NAMALWA (cell line): Measurements from ENCODE around the gene PLA2G2F.

Experiments
- DNase-seq: peaks from one replicate; pipeline ENCODE4 v3.0.0-alpha.2; 2015; ENCODE audit warnings: low spot score

The PLA2G2F gene

GRCh38 chr1:20172033-20172590 is 33.0 kb downstream of the PLA2G2F start:
- no peak for DNase-seq

DNA sequence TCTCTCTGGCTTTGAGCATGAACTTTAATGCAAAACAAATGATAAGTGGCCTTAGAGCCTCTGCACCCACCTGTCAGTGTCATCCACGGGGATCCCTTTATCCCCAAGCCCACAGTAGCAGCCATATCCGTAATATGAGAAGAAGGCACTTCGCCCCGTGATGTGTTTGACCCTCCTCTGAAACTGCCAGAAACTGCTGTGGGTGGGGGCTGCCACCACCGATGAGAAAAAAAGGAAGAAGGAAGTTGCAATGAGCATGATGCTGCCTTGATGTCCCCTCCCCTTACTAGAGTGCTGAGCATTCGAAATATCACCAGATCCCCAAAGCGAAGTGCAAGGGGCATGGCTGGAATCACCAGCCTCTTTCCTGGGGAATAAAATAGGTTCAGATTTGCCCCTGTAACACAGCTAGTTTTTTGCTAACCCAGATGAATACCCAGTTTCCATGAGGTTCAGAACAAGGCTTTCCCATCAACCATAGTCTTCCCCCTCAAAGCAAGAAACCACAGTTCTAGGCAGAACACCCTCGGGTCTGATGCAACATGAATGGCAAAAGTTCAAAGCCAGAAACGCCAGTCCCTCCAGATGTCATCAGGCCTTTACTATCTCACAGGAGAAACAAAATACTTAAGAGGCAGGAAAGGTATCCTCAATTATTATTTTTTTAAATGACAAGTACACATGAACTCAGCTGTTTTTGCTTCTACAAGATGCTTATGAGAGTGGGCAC is 36.0 kb downstream of the PLA2G2F start:
- no peak for DNase-seq

DNA sequence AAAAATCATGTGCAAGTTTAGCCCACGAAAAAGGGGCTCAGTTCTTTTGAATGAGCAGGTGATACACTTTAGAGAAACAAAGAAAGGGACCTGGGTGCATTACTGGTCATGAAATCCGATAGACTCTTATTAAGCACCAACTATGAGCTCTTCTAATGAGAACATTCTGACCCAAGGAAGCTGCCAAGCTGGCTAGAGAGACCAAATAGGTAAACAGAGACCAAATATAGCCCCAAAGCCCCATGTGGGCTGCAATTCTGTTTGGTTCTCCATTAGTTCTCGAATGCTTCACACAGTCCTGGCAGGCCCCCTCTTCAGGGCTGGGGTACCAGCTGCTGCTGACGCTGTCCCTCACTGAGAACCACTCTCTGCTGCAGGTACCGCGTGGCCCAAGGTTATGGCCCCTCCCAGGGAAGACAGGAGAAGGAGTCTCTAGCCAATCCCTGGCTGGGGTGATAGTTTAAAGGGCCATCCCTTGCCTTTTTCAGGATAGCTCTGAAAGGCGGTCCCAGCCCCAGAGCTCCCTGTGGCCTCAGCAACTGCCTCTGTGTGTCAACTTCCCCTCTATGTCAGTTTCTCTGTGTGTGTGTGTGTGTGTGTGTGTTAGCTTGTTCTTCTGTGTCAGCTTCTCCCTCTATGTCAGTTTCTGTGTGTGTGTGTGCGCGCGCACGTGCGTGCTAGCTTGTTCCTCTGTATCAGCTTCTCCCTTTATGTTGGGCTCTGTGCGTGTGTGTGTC is 39.7 kb downstream of the PLA2G2F start:
- DNase-seq, result no peak

- no peak for DNase-seq
Observed at GRCh38 chr1:20179371-20180128, 40.4 kb downstream of the PLA2G2F start.

DNA sequence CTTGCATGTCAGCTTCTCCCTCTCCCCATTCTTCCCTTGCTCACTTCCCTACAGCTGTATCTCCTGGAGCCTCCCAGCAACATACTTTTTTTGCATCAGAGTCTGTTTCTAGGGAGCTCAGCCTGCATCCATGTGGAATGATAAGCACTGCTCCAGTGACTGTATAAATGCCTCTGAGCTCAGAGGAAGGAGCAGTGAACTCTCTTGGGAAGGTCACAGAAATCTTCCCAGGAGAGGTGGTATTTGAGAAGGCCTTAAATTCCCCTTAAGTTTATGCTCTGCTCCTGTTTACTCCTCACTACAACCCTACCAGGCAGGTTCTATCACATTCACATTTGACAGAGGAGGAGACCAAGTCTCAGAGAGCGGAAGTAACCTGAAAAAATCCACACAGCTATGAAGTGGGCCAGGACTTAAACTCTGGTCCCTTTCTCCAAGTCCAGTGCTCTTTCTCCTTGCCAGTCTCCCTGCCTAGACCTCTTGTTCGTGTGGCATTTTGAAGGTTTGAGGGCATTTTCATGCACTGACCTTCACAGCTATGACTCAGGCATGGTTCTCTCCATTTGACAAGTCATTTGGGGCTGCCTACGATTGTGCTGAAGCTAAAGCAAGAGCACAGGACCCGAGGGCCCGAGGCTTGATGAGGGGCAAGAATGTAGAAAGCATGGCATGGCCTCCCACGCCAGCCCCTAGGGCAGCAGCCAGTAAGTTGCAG is 41.2 kb downstream of the PLA2G2F start:
- DNase-seq, result no peak

DNA sequence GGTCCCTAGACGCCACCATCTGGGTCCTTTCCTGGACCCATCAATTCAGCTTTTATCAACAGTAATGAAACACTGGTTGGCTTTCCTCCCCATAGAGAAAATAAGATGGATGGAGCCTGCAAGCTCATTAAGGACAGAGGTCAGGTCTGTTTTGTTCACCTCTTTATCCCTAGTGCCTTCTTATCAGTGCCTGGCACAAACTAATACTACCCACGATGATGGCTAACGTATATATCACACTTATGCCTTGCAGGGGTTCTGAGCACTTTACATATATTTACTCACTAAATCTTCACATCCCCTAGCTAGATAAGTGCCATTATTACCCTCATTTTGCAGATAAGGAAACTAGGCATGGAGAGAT is 41.7 kb downstream of the PLA2G2F start:
- DNase-seq, result no peak

GRCh38 chr1:20182415-20182814 is 43.3 kb downstream of the PLA2G2F start:
- no peak for DNase-seq

GRCh38 chr1:20183035-20183434 is 43.9 kb downstream of the PLA2G2F start:
- no peak for DNase-seq

DNA sequence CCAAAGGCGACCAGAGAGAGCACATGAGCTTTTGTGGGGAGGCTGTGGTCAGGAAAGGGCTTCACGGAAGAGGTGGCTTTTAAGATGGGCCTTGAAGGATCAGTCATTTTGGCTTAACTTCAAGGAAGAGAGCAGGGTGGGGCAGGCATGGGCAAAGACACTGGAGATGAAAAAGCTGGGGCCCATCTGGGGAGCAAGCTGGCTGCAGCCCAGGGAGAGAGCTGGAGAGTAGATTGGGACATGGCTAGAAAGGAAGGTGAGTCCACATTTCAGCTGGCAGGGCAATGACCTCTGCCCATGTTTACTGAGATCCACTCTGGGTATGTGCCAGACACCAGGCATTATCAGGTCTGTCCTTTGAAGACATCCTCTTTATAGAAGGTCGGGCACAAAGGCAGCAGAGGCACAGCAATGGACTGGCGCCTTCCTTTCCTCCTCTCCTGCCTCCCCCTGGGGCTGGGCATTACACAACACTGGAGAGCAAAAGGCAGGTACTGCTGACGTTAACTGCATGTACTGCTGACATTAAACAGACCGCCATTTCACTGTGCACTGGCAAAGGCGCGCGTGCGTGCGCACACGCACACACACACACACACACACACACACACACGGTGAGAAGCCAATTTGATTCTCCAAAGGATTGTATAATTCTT is 44.6 kb downstream of the PLA2G2F start:
- no peak for DNase-seq

- no peak for DNase-seq
Observed at GRCh38 chr1:20184481-20184900, 45.4 kb downstream of the PLA2G2F start.

- DNase-seq, result no peak
Observed at GRCh38 chr1:20184997-20185833, 46.1 kb downstream of the PLA2G2F start.

- DNase-seq, result no peak
Observed at GRCh38 chr1:20185834-20186782, 47.0 kb downstream of the PLA2G2F start, which contains the start of the genes PLA2G2C and UBXN10. PLA2G2C (minus strand) TSS chr1:20186518; CDS start chr1:20177363, 9,155 bp downstream. UBXN10 (plus strand) TSS chr1:20186096; CDS start chr1:20190562, 4,466 bp downstream.

DNA sequence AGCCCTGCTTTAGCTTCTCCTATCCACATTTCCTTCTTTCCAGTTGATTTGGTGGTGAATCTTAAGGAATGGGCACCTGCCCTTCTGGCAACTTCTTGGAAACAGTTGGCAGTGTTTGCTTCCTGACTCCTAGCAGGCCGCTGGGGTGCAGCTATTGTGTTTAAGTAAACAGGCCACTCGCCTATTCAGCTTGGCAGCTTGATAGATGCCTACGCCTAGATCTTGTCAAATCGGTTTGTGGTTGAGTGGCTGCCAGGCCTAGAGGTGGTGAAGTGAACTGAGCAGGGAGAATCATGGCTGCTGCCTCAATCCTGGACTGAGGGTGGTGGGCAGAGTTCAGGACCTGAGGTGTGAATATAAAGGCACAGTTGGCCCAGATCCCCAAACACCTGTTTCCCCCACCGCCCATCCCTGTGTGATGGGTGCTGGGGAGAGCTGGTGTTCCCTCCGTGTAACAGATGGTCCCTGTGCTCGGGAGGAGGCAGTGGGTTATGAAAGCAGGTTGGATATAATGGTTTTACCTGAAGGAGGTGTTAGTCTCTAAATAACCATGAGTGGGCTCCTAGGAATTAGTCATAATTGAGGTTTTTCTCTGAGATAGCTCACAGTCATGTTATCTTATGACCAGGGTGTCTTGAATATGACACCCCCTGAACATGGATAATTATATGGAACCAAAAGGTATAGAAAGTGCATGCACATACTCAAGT is 48.1 kb downstream of the PLA2G2F start:
- DNase-seq, result no peak

DNA sequence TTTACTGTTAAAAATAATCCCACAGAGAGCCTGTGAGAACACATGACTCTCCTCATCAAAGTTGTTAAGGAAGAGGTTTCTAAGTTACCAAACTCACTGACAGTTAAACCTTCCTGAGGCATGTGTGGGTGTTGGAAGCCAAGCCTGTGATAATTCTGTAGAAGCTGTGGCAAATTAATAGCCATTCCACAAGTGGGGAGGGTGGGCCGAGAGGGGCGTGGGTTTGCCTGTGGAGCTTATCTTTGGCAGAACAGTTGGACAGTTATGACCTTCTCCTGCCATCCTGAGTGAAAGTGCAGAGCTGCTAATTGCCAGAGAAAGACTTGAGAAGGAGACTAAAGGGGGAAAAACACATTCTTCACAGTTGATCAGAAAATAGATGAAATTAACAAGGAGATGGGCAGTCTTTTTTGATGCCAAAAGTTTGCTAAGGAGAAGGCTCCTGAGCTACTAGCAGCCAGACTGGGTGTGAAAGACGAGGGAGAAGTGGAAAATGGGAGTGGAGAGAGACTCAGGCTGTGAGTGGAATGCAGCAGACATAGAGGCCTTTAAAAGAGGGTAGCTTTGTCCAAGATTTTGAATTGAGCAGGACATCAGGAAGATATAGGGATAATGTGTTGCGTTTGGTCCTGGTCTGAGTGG is 48.8 kb downstream of the PLA2G2F start:
- DNase-seq, result no peak

- no peak for DNase-seq
Observed at GRCh38 chr1:20188455-20188817, 49.3 kb downstream of the PLA2G2F start.

- DNase-seq, result no peak
Observed at GRCh38 chr1:20189664-20190063, 50.5 kb downstream of the PLA2G2F start.

DNA sequence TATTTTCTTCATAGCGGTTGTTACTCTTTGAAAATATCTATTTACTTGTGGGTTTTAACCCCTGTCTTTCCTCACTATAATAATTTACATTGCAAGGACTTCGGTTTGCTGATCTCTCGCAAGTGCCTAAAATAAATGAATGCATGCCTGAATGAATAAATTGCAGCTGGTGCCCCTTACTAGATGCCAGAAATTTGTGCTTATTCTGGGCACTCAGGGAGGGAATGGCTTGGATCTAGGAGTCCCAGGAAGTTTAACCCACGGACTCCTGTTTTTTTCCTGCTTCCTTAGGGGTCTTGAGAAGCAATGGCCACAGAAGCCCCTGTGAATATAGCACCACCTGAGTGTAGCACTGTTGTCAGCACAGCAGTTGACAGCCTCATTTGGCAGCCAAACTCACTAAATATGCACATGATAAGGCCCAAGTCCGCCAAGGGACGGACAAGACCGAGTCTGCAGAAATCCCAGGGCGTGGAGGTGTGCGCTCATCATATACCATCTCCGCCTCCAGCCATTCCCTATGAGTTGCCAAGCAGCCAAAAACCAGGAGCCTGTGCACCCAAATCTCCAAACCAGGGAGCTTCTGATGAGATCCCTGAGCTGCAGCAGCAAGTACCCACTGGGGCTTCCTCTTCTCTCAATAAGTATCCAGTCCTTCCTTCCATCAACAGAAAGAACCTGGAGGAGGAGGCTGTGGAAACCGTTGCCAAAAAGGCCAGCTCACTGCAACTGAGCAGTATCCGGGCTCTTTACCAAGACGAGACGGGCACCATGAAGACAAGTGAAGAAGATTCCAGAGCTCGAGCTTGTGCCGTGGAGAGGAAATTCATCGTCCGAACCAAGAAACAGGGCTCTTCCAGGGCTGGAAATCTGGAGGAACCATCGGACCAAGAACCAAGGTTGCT is 51.4 kb downstream of the PLA2G2F start:
- no peak for DNase-seq
